Upper lobe of right lung (tissue), 1 donor: Measurements from ENCODE around the gene ULBP2. TPM values are rescaled to one million over a fixed set of nuclear protein-coding genes. Genes with fewer than 3 reads are reported as not detected.
"Not testable (repeated sequence)": the region's sequence is repeated elsewhere in the genome, so short reads cannot be mapped to it uniquely, and the experiment has no call there.

Experiments used
- ATAC-seq: fragments of 200-7000 bp; cut with Tn5 transposase; one replicate; pipeline ENCODE4 v1.9.1; 2020; ENCODE audit warnings: mild to moderate bottlenecking, moderate library complexity
- DNase-seq: peaks from one replicate; pipeline ENCODE4 v3.0.0-alpha.2; 2020
- H3K27ac ChIP-seq: fragments of 200-600 bp; one replicate; pipeline ENCODE4 v1.8.0; 2022
- H3K27me3 ChIP-seq: fragments of 200-600 bp; one replicate; pipeline ENCODE4 v1.8.0; 2022; ENCODE audit warnings: mild to moderate bottlenecking
- H3K36me3 ChIP-seq: fragments of 200-600 bp; one replicate; pipeline ENCODE4 v1.8.0; 2022
- H3K4me1 ChIP-seq: fragments of 200-600 bp; one replicate; pipeline ENCODE4 v1.8.0; 2022
- H3K4me3 ChIP-seq: fragments of 200-600 bp; one replicate; pipeline ENCODE4 v1.8.0; 2022; ENCODE audit warnings: mild to moderate bottlenecking
- H3K9me3 ChIP-seq: fragments of 200-600 bp; one replicate; pipeline ENCODE4 v1.8.0; 2022
- CTCF ChIP-seq: fragments of 200-600 bp; IDR thresholded peaks from one replicate; pipeline ENCODE4 v1.8.0; 2022; ENCODE audit warnings: antibody characterized with exemption
- intact Hi-C: fragments of 100-400 bp; cut with DNase I; formaldehyde crosslinking; loops from one replicate; pipeline ENCODE4 v1.11.0; 2022
- total RNA-seq: library from RNA; stranded (reverse); fragmentation: NEBNext Ultra II Directional; extraction: Animal tissue kit (Norgen Biotek cat#: 25700); gene quantifications from one replicate; pipeline ENCODE4 v1.2.1, GENCODE V29; 2021
- donor health status: DM: no; HTN: yes; CAD: no; lungs with severe emphysema.

Gene ULBP2
- total RNA-seq, 1 donor from 2014 or later = 2.3 TPM

- Histone ChIP-seq H3K4me3 (no peak overlapping the region), H3K27me3 (peaks cover 89% of the 10 kb centered on the region), H3K27ac (no peak overlapping the region), H3K9me3 (no peaks in the 10 kb centered on the region), H3K4me1 (peaks cover 17% of the 10 kb centered on the region), H3K36me3 (no peaks in the 10 kb centered on the region)
- DNase-seq = no peak
- TF ChIP-seq CTCF = no peak
- intact Hi-C loops = no loop called here
- ATAC-seq = peak; percentile 15
These were observed 46.9 kb downstream of the ULBP2 start for GRCh38 chr6:149988550-149989346.

GRCh38 chr6:149990212-149990660 is 48.4 kb downstream of the ULBP2 start:
- Histone ChIP-seq H3K36me3 (no peaks in the 10 kb centered on the region), H3K9me3 (no peaks in the 10 kb centered on the region), H3K27ac (no peak overlapping the region), H3K4me3 (no peak overlapping the region), H3K4me1 (peaks cover 17% of the 10 kb centered on the region), H3K27me3 (peaks cover 95% of the 10 kb centered on the region)
- DNase-seq (no peak), ATAC-seq (no peak)
- intact Hi-C loops = no loop called here
- no peak for TF ChIP-seq CTCF

GRCh38 chr6:149990661-149991471 is 49.1 kb downstream of the ULBP2 start:
- ATAC-seq = peak; percentile 17
- TF ChIP-seq CTCF = no peak
- Histone ChIP-seq H3K9me3 (no peaks in the 10 kb centered on the region), H3K36me3 (no peaks in the 10 kb centered on the region), H3K27me3 (peaks cover 95% of the 10 kb centered on the region), H3K4me1 (peaks cover 17% of the 10 kb centered on the region), H3K4me3 (peak overlapping the region; percentile 33), H3K27ac (no peak overlapping the region)
- intact Hi-C loops = no loop called here
- no peak for DNase-seq

- intact Hi-C loops, H3K4me3 ChIP-seq, H3K27ac ChIP-seq, H3K36me3 ChIP-seq, DNase-seq, H3K9me3 ChIP-seq: not testable (repeated sequence)
- peaks cover 93% of the 10 kb centered on the region for H3K27me3 ChIP-seq
- H3K4me1 ChIP-seq = peaks cover 17% of the 10 kb centered on the region
- ATAC-seq = peak; percentile 45
These were observed 49.6 kb downstream of the ULBP2 start for GRCh38 chr6:149991472-149991795.

- peaks cover 17% of the 10 kb centered on the region for H3K4me1 ChIP-seq
- no peaks in the 10 kb centered on the region for H3K36me3 ChIP-seq
- H3K9me3 ChIP-seq = no peaks in the 10 kb centered on the region
- no peak for TF ChIP-seq CTCF
- no peak for DNase-seq
- peaks cover 91% of the 10 kb centered on the region for H3K27me3 ChIP-seq
- H3K27ac ChIP-seq = no peak overlapping the region
- intact Hi-C loops = no loop called here
- no peak overlapping the region for H3K4me3 ChIP-seq
- no peak for ATAC-seq
These were observed 50.0 kb downstream of the ULBP2 start for GRCh38 chr6:149991838-149992237.

GRCh38 chr6:149995235-149995750 is 53.5 kb downstream of the ULBP2 start:
- no peak for ATAC-seq
- peaks cover 70% of the 10 kb centered on the region for H3K27me3 ChIP-seq
- H3K9me3 ChIP-seq = no peaks in the 10 kb centered on the region
- intact Hi-C loops = no loop called here
- peaks cover 10% of the 10 kb centered on the region for H3K4me1 ChIP-seq
- H3K4me3 ChIP-seq = no peak overlapping the region
- no peak for TF ChIP-seq CTCF
- no peak for DNase-seq
- H3K36me3 ChIP-seq = no peaks in the 10 kb centered on the region
- H3K27ac ChIP-seq = no peak overlapping the region
